ENCODE data around the gene GALNT18. TPM values are rescaled to one million over a fixed set of nuclear protein-coding genes. Genes with fewer than 3 reads are reported as not detected.

GALNT18 gene
- total RNA-seq, 4 donors from 2014 or later, result 7.8 to 57.1 (median 17.8) TPM

DNA sequence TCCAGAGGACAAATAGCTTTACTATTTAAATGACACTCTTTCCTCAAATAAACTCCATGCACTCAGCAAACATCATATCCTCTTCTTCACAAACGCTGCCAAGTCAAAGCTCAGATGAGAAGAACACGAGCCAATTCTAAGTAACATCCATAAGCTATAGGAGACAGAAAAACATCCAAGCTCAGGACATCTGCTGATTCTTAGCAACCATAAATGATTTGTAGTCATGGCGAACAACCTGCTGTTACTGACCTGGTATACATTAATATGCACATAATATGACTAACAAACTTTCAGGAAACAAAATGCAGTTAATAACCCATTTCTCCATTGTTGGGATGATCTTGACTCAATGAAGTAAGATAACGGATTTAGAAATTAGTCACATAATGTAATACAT lies 6.7 kb downstream of the GALNT18 start:
- TF ChIP-seq, protein P1, sequence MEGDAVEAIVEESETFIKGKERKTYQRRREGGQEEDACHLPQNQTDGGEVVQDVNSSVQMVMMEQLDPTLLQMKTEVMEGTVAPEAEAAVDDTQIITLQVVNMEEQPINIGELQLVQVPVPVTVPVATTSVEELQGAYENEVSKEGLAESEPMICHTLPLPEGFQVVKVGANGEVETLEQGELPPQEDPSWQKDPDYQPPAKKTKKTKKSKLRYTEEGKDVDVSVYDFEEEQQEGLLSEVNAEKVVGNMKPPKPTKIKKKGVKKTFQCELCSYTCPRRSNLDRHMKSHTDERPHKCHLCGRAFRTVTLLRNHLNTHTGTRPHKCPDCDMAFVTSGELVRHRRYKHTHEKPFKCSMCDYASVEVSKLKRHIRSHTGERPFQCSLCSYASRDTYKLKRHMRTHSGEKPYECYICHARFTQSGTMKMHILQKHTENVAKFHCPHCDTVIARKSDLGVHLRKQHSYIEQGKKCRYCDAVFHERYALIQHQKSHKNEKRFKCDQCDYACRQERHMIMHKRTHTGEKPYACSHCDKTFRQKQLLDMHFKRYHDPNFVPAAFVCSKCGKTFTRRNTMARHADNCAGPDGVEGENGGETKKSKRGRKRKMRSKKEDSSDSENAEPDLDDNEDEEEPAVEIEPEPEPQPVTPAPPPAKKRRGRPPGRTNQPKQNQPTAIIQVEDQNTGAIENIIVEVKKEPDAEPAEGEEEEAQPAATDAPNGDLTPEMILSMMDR (IDR thresholded peaks at IDR 0.05; ENCODE audit: low read depth), result no peak

DNA sequence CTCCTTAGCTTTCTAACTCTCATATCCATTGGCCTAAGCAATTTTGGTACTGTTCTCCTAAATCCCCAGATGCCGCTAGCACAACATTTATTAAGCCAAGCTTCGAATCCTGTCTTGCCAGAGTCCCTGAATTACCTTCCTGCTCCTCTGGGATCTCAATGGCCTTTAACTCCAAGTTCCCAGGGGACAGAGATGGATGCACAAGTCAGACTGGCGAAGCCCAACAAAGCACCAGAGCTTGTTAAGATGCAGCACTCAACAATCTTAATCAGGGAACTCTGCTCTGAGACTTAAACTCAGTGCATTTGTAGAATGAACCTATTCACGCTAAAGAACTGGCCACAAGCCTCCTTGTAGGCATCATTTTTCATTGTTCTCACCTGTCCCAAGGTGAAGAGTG lies 9.4 kb downstream of the GALNT18 start:
- TF ChIP-seq, protein P1 (IDR thresholded peaks at IDR 0.05; ENCODE audit: low read depth), result no peak

DNA sequence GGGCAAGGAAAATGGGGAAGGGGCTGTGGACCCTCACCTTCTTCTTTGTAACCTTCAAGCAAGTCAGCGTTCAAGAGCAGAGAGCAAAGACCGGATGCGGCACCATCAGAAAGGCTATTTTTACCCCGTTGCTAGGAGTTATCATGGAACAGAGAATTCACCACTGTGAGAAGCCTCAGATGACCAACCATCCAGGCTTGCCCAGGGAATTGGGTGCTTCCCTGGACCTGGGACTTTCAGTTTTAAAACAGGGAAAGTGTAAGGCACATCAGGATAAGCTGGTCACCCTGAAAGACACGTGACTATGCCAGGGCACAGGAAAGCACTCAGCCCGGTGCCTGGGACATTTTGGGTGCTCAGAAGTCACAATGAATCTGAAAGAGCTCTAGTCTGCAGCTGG lies 10.4 kb downstream of the GALNT18 start:
- TF ChIP-seq, protein P1 (IDR thresholded peaks at IDR 0.05; ENCODE audit: low read depth), result no peak

DNA sequence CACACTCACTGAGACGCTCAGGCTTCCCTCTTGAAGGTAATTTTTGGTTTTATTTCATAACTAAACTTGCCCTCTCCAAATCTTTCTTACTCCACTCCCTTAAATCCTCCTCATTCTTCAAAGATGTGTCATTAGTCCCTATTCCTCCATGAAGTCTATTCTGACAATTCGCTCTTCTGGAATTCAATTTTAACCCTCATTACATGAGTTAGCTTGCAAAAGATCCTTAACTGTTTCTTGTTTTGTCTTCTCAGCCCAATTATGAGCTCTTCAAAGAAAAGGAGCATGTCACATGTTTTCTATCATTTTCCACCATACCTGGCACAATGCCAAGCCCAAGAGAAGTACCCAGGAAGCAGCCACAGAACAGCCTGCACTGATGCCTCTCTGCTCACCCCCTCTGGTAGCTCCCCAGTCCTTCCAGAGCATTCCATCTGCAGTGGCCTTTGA lies 13.0 kb downstream of the GALNT18 start:
- TF ChIP-seq, protein P1 (IDR thresholded peaks at IDR 0.05; ENCODE audit: low read depth), result no peak

DNA sequence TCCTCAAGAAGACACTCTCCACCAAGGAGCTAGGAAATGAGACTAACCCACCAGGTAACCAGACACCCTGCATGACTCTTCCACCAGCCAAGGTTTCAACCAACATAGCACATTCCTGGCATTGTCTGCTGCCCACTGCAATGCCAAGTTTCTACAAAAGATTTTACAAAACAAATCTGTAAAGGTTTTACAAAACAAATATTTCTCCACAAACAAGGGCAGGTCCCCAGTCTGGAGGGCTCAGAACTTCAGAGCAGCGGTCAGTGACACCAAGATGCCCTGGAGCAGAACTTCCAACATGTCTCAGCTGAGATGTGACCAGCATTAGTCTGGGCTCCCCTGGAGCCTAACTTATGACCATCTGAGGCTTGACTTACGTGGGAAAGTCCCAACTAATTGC lies 14.0 kb downstream of the GALNT18 start:
- TF ChIP-seq, protein P1 (IDR thresholded peaks at IDR 0.05; ENCODE audit: low read depth), result no peak

DNA sequence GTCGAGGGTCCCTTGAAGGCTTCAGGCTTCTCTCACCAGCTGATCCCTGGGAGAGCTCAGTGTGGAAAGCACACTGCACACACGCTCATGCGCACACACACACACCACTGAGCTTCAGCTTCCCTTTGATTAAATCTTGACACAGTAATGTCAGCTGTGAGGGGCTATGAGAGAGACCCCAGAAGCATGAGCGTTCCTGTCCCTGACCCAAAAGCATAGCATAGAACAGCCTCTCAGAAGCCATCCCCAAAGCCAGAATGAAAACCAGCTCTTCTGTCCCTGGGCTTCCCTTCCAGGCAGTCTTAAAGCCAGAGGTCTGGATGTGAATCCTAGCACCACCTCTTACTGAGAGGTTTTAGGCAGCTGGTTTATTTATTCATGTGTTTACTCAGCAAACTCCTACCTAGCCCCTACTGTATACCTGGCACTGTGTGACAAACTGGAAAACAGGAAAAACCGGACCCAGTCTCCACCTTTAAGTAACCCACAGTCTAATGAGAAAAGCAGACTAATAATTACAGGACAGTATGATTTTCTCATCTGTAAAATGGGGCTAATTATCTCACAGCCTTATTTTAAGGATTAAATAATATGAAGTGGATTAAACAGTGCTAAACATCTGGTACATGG lies 15.9 kb downstream of the GALNT18 start:
- TF ChIP-seq, protein P1 (IDR thresholded peaks at IDR 0.05; ENCODE audit: low read depth), result no peak

DNA sequence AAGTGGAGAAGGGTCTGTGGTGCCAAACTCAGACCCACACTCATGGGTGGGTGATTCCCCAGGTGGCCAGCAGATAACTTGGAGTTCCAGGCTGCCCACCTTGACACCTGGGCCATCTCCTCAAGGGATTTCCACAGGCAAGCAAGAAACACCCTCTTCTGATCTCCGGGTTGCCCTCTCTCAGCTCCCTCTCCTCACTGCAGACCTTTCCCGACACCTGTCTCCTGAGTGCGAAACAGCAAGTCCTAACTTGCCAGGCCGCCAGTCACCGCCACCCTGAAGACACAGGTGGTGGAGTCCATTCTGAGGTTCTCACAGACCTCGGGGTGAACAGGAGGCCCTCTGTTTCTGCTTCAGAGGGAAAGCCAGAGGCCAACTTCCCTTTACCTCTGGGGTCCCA lies 16.6 kb downstream of the GALNT18 start:
- TF ChIP-seq, protein P1 (IDR thresholded peaks at IDR 0.05; ENCODE audit: low read depth), result no peak

Measured in subcutaneous adipose tissue (tissue), 4 donors.